ENCODE measurements around the gene CCDC18. TPM values are rescaled to one million over a fixed set of nuclear protein-coding genes. Genes with fewer than 3 reads are reported as not detected.
"Not testable (repeated sequence)": the region's sequence is repeated elsewhere in the genome, so short reads cannot be mapped to it uniquely, and the experiment has no call there.

The CCDC18 gene
- total RNA-seq, 1 experiment from 2014 or later = 6.0 TPM

- DNase-seq (ENCODE audit: low read depth, low spot score); in situ Hi-C loops (cut with HindIII; ENCODE audit: low pct_unique_long_range_greater_than_20kb, low sequenced_read_pairs): not testable (repeated sequence)
Observed at GRCh38 chr1:93170141-93170678, 10.3 kb upstream of the CCDC18 start.

- DNase-seq (ENCODE audit: low read depth, low spot score) = no peak
Observed at GRCh38 chr1:93171549-93172034, 8.9 kb upstream of the CCDC18 start.

DNA sequence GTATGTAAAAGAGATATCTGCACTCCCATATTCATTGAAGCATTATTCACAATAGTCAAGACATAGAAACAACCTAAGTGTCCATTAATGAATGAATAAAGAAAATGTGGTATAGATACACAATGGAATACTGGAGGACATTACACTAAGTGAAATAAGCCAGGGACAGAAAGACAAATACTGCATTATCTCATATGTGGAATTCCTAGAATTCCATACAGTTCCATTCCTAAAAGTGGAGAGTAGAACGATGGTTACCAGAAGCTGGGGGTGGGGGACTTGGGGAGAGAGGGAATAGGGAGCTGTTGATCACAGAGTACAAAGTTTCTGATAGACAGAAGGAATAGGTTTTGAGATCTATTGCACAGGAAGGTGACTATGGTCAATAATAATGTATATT is 7.7 kb upstream of the CCDC18 start:
- in situ Hi-C loops (cut with HindIII; ENCODE audit: low pct_unique_long_range_greater_than_20kb, low sequenced_read_pairs) = no loop called here
- peak; percentile 46 for DNase-seq (ENCODE audit: low read depth, low spot score)

More at GRCh38 chr1:93171549-93172034, 8.9 kb upstream of the CCDC18 start:
- in situ Hi-C loops (cut with HindIII; ENCODE audit: low pct_unique_long_range_greater_than_20kb, low sequenced_read_pairs) = no loop called here

- in situ Hi-C loops (cut with HindIII; ENCODE audit: low pct_unique_long_range_greater_than_20kb, low sequenced_read_pairs); DNase-seq (ENCODE audit: low read depth, low spot score): not testable (repeated sequence)
Observed at GRCh38 chr1:93174638-93175037, 5.9 kb upstream of the CCDC18 start.

- in situ Hi-C loops (cut with HindIII; ENCODE audit: low pct_unique_long_range_greater_than_20kb, low sequenced_read_pairs) = no loop called here
- DNase-seq (ENCODE audit: low read depth, low spot score) = peak; percentile 13
Observed at GRCh38 chr1:93177991-93178390, 2.5 kb upstream of the CCDC18 start.

DNA sequence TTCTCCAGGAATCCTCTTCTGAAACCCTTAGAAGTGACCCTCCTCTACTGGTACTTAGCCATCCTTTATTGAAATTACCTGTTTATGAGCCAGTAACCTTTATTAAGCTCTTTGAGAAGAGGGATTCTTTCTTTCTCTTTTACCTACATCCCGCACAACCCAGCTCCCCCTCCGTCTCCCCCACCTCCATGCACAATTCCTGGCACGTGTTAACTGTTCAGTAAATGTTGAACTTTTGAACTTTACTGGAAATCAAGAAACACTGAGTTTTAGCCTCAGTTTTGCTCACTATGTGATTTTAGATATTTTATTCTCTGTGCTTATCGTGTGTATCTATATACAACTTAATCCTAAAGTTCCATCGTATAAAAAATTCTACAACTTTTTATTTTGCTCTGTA is 2.1 kb upstream of the CCDC18 start:
- no peak for DNase-seq (ENCODE audit: low read depth, low spot score)
- in situ Hi-C loops (cut with HindIII; ENCODE audit: low pct_unique_long_range_greater_than_20kb, low sequenced_read_pairs) = no loop called here

DNA sequence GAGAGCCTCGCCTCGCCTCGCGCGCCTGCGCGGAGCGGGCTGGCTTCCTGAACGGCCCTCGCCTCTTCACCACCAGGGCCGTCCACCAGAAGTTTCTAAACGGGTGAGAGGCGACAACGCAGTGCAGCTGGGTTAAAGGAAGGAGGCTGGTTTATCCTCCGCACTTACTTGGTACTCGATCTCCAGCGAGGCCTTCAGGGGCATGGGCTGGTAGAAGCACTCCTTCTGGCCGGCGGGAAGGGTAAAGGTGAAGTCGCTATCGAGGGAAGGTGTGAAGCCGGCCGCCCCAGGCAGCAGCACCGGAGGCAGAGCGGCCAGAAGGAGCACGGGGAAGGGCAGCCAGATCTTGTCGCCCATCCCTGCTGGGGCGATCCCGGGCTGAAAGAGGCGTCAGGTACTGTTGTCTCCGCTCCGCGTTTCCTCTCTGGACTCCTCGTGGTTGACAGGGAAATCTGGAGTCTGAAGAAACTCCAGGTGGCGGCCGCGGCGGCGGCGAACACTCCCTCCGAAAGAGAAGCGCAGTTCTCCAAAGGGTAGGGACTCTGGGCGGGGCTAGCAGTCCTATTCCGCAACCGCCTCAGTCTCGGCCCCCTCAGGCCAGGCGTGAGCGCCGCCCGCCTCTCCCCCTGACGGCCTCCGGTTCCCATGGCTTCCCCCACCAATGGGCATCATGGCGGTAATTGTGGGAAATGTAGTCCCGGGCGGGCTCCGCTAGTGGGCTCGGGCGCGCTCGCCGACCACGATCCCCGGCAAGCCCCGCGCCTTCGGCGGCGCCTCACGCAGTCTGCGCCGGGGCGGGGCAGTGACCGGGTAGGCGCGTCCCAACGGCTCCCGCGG is 420 bp upstream of the CCDC18 start, which contains the start of gene TMED5:
Gene TMED5, minus strand, starts transcription at position 528 of the 837 bp plus-strand sequence. Its CDS starts 171 bp downstream, at position 357.
- in situ Hi-C loops (cut with HindIII; ENCODE audit: low pct_unique_long_range_greater_than_20kb, low sequenced_read_pairs) = no loop called here
- peak; percentile 97 for DNase-seq (ENCODE audit: low read depth, low spot score)

DNA sequence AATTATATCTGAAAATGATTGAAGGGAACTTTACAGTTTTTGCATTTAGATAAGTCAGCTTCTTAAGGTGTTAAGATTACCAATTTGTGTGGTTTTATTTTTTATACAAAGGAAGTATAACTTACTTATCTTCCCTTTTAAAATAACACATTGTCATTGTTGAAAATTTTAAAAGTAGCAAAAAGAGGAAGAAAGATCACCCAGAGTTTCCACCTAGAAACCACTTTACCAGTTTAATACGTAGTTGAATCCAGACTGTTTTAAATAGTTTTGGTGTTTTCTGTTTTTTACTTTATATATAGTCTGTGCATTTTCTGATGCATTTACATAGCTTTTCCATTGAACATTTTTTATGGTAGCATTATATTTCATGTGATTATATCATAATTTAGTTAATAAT is 6.1 kb downstream of the CCDC18 start:
- in situ Hi-C loops (cut with HindIII; ENCODE audit: low pct_unique_long_range_greater_than_20kb, low sequenced_read_pairs) = no loop called here
- DNase-seq (ENCODE audit: low read depth, low spot score) = no peak

- DNase-seq (ENCODE audit: low read depth, low spot score) = no peak
- in situ Hi-C loops (cut with HindIII; ENCODE audit: low pct_unique_long_range_greater_than_20kb, low sequenced_read_pairs) = no loop called here
Observed at GRCh38 chr1:93190432-93190831, 9.9 kb downstream of the CCDC18 start.

GRCh38 chr1:93194231-93194990 is 13.9 kb downstream of the CCDC18 start:
- in situ Hi-C loops (cut with HindIII; ENCODE audit: low pct_unique_long_range_greater_than_20kb, low sequenced_read_pairs) = no loop called here

GRCh38 chr1:93196591-93196990 is 16.1 kb downstream of the CCDC18 start:
- no peak for DNase-seq (ENCODE audit: low read depth, low spot score)
- in situ Hi-C loops (cut with HindIII; ENCODE audit: low pct_unique_long_range_greater_than_20kb, low sequenced_read_pairs) = no loop called here

More at GRCh38 chr1:93194231-93194990, 13.9 kb downstream of the CCDC18 start:
- DNase-seq (ENCODE audit: low read depth, low spot score) = no peak

DNA sequence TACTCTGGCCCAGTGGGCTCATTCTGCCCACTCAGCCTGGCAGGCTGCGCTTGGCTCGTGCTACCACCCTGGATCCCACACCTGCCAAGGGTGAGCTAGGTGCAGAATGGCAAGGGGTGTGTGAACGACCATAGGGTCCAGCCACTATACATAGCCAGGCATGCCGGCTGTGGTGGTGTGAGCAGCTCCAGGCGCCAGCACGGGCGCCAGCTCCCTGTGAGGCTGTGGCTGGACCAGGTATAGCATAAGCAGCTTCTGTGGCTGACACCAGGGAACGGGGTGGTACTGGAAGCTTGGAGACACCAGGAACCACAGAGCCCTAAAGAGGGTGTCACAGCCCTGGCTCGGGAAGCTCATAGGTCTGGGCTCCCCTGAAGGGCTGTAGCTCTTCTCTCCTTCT is 18.6 kb downstream of the CCDC18 start:
- in situ Hi-C loops (cut with HindIII; ENCODE audit: low pct_unique_long_range_greater_than_20kb, low sequenced_read_pairs) = no loop called here
- no peak for DNase-seq (ENCODE audit: low read depth, low spot score)

- no peak for DNase-seq (ENCODE audit: low read depth, low spot score)
- in situ Hi-C loops (cut with HindIII; ENCODE audit: low pct_unique_long_range_greater_than_20kb, low sequenced_read_pairs) = no loop called here
Observed at GRCh38 chr1:93200086-93200620, 19.6 kb downstream of the CCDC18 start.

GRCh38 chr1:93200714-93201113 is 20.2 kb downstream of the CCDC18 start:
- no peak for DNase-seq (ENCODE audit: low read depth, low spot score)
- in situ Hi-C loops (cut with HindIII; ENCODE audit: low pct_unique_long_range_greater_than_20kb, low sequenced_read_pairs) = no loop called here

- no peak for DNase-seq (ENCODE audit: low read depth, low spot score)
- in situ Hi-C loops (cut with HindIII; ENCODE audit: low pct_unique_long_range_greater_than_20kb, low sequenced_read_pairs) = no loop called here
Observed at GRCh38 chr1:93205892-93206566, 25.5 kb downstream of the CCDC18 start.

- in situ Hi-C loops (cut with HindIII; ENCODE audit: low pct_unique_long_range_greater_than_20kb, low sequenced_read_pairs) = no loop called here
- no peak for DNase-seq (ENCODE audit: low read depth, low spot score)
Observed at GRCh38 chr1:93206567-93206954, 26.0 kb downstream of the CCDC18 start.

GRCh38 chr1:93207211-93207610 is 26.7 kb downstream of the CCDC18 start:
- in situ Hi-C loops (cut with HindIII; ENCODE audit: low pct_unique_long_range_greater_than_20kb, low sequenced_read_pairs) = no loop called here
- DNase-seq (ENCODE audit: low read depth, low spot score) = no peak
